MG63 (cell line): ENCODE data around the gene PRKCZ. TPM values are rescaled to one million over a fixed set of nuclear protein-coding genes. Genes with fewer than 3 reads are reported as not detected.

Experiments
- DNase-seq: peaks from one replicate; pipeline ENCODE4 v3.0.0-alpha.2; 2020
- H3K27me3 ChIP-seq: fragments of 250-450 bp; sonication (Bioruptor Pico); 2 replicates; pipeline ENCODE4 v1.5.1; 2020; ENCODE audit warnings: mild to moderate bottlenecking, moderate library complexity
- H3K36me3 ChIP-seq: fragments of 250-450 bp; sonication (Bioruptor Pico); 2 replicates; pipeline ENCODE4 v1.5.1; 2020; ENCODE audit warnings: mild to moderate bottlenecking, moderate library complexity
- H3K4me3 ChIP-seq: fragments of 250-450 bp; sonication (Bioruptor Pico); 2 replicates; pipeline ENCODE4 v1.5.1; 2020; ENCODE audit warnings: mild to moderate bottlenecking, moderate library complexity
- H3K9me3 ChIP-seq: fragments of 250-450 bp; sonication (Bioruptor Pico); 2 replicates; pipeline ENCODE4 v1.5.1; 2020; ENCODE audit warnings: mild to moderate bottlenecking, moderate library complexity
- total RNA-seq: library from RNA; depleted of rRNA; stranded (reverse); fragments of >200 nt; shearing (Covaris generic); gene quantifications from 2 replicates; pipeline ENCODE4 v1.2.3, GENCODE V29; 2014; ENCODE audit warnings: low replicate concordance

PRKCZ gene
- total RNA-seq, 1 experiment from 2014 or later: 5.3 TPM

DNA sequence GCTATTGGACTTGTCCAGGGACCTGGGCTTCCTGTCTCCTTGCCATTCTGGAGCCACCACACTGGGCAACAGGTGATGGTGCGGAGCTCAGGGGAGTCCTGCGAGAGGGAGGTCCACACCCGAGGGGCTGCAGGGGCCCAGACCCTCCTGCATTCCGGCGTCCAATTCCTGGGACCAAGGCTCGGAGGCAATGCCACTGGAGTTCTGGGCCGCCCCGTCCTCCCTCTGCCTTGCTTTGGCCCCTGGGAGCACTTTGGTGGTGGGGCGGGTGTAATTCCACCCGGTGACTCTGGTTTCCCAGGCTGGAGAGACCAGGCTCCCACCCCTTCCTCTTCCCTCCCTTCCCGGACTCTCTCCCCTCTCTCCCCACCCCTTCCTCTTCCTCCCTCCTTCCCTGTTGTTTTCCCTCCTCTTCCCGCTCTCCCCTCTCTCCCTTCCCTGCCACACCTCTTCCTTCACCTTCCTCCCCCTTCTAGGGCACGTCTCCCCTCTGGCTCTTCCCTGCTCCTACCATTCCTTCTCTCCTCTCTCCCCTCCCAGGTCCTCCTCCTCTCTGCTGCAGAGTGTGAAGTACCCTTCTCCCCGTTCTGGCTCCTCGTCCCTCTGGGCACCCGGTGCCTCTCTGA is 2.0 kb downstream of the PRKCZ start:
- H3K27me3 ChIP-seq: peaks cover 10% of the 10 kb centered on the region
- no peaks in the 10 kb centered on the region for H3K9me3 ChIP-seq
- no peaks in the 10 kb centered on the region for H3K36me3 ChIP-seq
- H3K4me3 ChIP-seq: no peak overlapping the region
- no peak for DNase-seq

DNA sequence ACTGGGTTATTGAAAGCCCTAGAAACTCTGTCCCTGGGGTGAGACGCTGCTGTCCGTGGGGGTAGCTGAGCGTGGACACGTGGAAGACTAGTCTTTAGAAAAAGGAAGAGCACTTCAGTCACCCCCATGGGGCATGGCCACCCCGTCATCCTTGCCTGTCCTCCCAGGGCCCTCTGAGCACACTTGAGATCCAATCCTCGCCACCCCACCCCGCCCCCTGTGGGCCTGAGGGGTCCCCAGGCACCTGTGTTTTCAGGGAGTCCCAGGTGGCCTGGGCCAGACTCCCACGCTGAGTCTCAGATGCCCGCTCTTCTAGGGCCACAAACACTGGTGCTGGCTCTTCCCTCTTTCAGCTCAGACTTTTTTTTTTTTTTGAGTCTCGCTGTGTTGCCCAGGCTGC is 2.5 kb downstream of the PRKCZ start:
- Histone ChIP-seq H3K4me3 (no peak overlapping the region), H3K36me3 (no peaks in the 10 kb centered on the region), H3K9me3 (no peaks in the 10 kb centered on the region), H3K27me3 (peaks cover 10% of the 10 kb centered on the region)
- no peak for DNase-seq

DNA sequence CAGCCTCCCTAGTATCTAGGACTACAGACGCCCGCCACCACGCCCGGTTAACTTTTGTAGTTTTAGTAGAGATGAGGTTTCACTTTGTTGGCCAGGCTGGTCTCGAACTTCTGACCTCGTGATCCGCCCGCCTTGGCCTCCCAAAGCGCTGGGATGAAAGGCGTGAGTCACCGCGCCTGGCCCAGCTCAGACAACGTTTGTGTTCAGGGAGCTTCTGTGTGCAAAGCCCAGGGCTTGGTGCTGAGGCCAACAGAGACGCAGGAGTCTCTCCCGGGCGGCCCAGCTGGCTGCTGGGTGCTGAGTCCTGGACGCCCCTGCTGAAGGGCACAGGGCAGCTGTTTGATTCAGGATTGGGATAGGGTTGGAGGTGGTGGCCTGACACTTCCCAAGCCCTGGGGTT is 3.0 kb downstream of the PRKCZ start:
- DNase-seq: no peak
- Histone ChIP-seq H3K4me3 (no peak overlapping the region), H3K36me3 (no peaks in the 10 kb centered on the region), H3K27me3 (peaks cover 10% of the 10 kb centered on the region), H3K9me3 (no peaks in the 10 kb centered on the region)

DNA sequence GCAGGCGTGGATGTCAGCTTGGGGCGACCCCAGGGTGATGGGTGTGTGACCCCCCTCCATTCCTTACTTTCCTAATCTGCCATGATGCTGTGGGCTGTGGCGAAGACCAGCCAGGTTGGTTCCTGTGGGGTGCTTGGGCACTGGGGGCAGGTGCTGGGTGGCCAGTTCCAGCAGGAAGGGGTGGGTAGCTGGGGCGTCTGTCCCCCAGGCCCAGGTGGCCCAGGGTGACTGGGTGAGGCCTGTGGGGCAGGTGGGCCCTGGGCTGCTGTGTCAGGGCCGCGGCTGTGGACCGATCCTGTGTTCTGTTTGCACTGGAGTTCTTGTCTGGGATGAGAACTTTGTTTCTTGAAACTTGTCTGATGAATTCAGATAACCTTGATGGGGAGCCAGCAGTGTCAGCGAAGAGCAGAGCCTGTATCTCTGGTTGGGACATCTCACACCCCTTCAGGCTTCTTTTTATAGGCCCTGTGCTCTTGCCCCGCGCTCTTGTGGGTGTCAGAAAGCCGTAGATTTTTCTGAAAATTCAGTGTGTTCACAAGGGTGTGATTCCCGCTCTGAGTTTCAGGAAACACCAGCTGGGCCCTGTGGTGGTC is 3.7 kb downstream of the PRKCZ start:
- no peak for DNase-seq
- Histone ChIP-seq H3K36me3 (no peaks in the 10 kb centered on the region), H3K27me3 (peaks cover 10% of the 10 kb centered on the region), H3K4me3 (no peak overlapping the region), H3K9me3 (no peaks in the 10 kb centered on the region)

DNA sequence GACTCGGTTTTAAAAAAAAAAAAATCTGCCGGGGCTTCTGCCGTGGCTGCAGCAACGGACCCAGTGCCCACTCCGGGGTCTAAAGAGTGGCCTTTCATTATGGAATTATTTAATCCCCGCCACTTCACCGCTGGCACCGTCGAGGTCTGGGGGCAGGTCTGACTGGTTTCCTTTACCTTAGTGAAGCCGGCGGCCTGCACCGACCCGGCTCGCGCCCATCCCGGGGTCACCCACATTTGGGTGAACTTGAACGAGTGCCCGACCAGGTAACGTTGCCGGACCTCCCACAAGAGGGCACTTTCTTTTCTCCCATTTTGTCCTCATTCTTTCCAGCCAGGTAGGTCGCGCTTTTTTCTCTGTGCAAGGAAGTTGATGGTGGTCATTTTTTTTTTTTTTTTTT is 4.3 kb downstream of the PRKCZ start:
- Histone ChIP-seq H3K27me3 (peaks cover 8% of the 10 kb centered on the region), H3K36me3 (no peaks in the 10 kb centered on the region), H3K9me3 (no peaks in the 10 kb centered on the region), H3K4me3 (no peak overlapping the region)
- no peak for DNase-seq

DNA sequence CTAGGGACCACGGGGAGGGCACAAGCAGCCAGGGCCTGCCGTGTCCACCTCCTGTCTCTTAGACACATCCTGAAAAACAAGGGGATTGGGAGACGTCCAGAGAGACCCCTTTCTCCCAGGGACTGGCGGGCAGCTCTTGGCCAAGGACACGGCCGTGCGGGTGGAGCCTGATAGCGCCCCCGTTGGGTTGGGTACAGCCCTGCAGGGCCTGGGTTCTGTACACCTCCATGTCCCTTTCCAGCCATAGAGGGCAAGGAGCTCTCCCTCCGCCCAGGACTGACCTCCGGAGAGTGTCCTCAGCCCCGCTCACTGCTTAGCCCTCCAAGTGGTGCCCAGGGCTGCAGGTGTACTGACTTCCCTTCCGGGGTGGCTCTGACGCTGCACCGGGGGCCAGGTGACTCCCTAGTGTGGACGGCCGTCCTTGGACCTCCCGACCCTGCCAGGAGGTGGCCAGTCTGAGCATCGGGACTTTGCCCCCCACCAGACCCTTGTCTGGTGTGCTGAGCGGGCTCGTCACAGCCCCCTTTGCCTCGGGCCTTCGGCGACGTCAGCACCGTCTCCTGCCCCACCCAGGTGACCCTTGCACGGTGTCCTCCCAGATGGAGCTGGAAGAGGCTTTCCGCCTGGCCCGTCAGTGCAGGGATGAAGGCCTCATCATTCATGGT is 5.8 kb downstream of the PRKCZ start:
- Histone ChIP-seq H3K9me3 (no peaks in the 10 kb centered on the region), H3K27me3 (peaks cover under 1% of the 10 kb centered on the region), H3K4me3 (no peak overlapping the region), H3K36me3 (no peaks in the 10 kb centered on the region)
- no peak for DNase-seq

DNA sequence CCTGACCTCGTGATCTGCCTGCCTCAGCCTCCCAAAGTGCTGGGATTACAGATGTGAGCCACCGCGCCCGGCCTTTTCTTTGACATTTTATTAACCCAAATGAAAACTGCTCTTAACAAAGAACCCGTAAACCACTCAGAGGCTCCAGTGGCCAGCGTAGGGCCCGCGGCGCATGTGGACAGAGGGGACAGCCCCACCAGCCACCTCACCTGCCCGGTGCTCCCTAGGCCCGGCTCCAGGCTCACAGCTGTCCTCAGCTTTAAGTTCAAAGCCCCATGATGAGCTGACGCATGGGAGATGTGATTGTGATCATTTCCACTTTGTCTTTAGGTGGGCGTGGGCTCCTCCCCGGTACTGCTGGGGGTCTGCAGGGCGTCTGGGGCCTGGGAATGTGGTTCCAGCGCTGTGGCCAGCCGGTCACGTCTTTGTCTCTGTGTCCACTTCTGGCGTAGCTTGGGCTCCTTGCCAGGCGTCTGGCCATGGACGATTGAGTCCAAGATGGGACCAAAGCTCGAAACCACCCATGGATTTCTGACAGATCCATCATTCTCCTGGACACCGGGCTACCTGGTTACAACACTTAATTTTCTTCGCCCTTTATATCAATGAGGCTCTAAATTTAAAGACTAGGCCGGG is 6.9 kb downstream of the PRKCZ start:
- Histone ChIP-seq H3K9me3 (no peaks in the 10 kb centered on the region), H3K27me3 (no peaks in the 10 kb centered on the region), H3K4me3 (no peak overlapping the region), H3K36me3 (no peaks in the 10 kb centered on the region)
- DNase-seq: no peak

DNA sequence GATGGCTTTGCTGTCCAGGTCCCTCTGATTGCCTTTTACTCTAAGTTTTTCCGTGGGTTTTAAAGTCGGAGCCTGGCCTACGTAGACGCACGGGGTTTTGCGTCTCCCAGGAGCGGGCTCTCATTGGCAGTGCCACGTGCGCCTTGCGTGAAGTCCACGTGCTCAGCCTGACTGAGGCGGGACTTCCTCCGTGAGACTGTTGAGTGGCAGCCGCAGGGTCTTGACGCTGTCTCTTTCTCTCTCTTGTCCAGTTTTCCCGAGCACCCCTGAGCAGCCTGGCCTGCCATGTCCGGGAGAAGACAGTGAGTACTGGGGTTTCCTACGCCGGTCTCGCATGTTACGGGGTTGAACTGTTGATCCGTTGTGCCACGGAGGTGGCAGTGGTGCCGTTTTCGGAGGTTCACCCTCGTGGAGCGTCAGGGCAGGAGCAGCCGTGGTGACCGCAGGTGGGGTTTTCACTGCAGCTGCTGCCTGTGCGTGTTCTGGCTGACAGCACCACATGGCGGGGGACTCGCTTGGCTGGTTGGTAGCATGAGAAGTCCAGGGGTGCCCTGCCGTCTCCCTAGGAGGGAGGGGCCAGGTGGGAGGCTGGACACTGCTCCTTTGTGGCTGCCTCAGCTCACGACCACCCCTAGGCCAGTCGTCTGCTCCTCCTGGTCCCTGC is 9.2 kb downstream of the PRKCZ start:
- no peak for DNase-seq
- Histone ChIP-seq H3K27me3 (peaks cover 2% of the 10 kb centered on the region; the same call in 1 of the 2 replicates), H3K4me3 (no peak overlapping the region), H3K9me3 (peaks cover 3% of the 10 kb centered on the region), H3K36me3 (no peaks in the 10 kb centered on the region)

DNA sequence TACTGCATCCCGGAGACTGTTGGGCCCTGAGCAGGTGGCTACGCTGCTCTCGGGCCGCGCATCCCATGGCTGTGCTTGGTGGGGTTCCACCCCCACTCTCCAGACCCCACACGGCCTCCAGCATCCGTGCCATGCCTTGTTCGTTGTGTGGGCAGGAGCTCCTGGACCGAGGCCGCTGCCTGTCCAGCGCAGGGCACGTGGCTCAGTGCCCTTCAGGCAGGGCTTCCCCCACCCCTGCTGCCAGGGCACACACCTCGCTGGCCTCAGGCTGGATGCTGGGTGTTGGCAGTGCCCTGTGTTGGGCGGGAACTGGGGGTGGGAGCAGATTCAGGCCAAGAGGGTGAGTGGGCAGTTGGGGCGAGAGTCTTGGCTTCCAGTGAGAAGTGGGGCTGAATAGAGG is 9.9 kb downstream of the PRKCZ start:
- Histone ChIP-seq H3K9me3 (peaks cover 10% of the 10 kb centered on the region), H3K4me3 (no peak overlapping the region)

DNA sequence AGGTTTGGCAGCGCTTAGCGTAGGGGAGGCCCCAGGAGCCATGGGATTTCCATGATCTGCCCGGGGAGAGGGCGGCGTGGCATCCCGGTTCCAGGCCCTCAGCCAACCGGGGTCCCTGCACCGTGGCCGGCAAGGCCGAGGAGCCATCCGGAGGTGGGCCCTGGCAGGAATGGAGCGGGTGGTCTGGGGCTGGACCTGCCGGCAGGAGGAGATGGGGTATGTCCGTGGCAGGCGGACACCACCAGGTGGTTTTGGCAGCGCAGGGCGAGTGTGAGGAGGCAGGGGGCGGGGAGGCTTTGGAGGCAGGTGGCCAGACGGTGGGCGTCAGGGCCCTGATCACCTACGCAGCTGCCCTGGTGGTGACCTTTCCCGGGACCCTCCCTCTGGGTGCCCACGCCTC is 10.3 kb downstream of the PRKCZ start:
- no peak overlapping the region for H3K4me3 ChIP-seq
- peaks cover 11% of the 10 kb centered on the region for H3K9me3 ChIP-seq
- no peaks in the 10 kb centered on the region for H3K36me3 ChIP-seq
- DNase-seq: no peak
- H3K27me3 ChIP-seq: peaks cover 4% of the 10 kb centered on the region; the same call in 1 of the 2 replicates

More for the DNA sequence above, 9.9 kb downstream of the PRKCZ start:
- no peak for DNase-seq
- Histone ChIP-seq H3K27me3 (peaks cover 4% of the 10 kb centered on the region; the same call in 1 of the 2 replicates), H3K36me3 (no peaks in the 10 kb centered on the region)

DNA sequence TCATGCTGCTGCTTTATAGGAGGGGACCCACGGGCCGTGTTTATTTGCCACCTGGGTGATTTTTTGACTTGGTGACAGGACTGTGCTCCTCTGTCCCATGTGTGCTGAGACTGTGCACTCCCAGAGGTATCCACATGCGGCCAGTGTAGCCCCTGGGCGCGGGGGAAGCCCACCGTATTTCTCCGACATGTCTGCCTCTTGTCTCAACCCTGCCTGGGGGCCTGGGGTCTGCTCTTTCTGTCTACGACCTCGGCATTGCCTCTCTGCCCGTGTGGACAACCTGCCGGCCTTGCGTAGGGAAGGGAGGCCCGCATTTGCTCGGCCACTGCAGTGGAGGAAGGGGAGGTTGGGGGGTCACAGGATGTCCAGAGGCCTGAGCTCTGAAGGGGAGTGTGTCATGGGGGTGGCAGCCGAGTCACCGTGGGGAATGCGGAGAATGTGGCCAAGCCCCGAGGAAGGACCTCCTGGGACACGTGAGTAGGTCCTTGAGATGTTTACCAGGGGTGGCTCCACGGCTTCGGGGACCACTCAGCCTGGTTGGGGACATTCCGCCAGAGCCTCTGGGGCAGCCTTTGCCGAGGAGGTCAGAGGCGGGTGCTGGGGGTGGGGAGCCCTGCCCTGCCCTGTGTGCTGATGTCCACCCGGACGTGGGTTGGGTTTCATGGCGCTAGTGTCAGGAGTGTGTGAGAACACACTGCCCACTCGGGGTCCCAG is 11.0 kb downstream of the PRKCZ start:
- Histone ChIP-seq H3K9me3 (peaks cover 16% of the 10 kb centered on the region), H3K4me3 (no peak overlapping the region), H3K36me3 (no peaks in the 10 kb centered on the region), H3K27me3 (peaks cover 10% of the 10 kb centered on the region; the same call in 1 of the 2 replicates)
- DNase-seq: no peak

DNA sequence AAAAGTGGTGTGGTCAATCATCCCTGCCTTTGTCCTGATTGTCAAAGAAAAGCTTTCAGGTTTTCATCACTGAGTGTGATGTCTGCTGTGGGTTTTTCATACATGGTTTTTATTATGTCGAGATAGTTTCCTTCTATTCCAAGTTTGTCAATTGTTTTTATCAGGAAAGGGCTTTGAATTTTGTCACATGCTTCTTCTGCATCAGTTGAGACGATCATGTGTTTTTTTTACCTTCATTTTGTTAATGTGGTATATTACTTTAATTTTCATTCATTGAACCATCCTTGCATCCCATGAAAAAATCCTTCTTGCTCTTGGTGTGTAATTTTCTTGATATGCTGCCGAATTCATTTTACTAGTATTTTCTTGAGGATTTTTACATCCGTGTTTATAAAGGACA is 15.5 kb downstream of the PRKCZ start:
- no peak for DNase-seq
- Histone ChIP-seq H3K4me3 (no peak overlapping the region), H3K27me3 (peaks cover 10% of the 10 kb centered on the region; the same call in 1 of the 2 replicates), H3K36me3 (no peaks in the 10 kb centered on the region), H3K9me3 (peaks cover 16% of the 10 kb centered on the region)

DNA sequence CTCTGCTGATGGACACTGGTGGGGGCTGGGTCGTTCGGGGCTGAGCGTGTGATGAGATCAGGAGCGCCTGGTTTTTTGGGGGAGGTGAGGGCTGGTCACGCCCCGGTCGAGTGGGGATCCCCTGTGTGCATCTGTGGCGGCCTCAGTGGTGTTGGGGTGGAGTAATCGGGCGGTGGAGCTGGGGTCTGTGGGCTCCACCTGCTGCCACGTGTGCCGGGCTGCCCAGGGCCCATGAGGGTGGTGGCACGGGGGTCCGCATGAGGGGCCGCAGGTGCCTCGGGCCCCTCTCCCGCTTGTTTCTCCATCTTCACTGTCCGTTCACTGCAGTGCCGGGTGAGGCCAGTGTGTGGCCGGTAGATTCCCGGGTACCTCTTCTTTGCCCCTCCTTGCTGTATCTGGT is 17.2 kb downstream of the PRKCZ start:
- no peak for DNase-seq
- H3K27me3 ChIP-seq: peaks cover 10% of the 10 kb centered on the region; the same call in 1 of the 2 replicates
- H3K4me3 ChIP-seq: no peak overlapping the region
- H3K36me3 ChIP-seq: no peaks in the 10 kb centered on the region
- peaks cover 16% of the 10 kb centered on the region for H3K9me3 ChIP-seq

DNA sequence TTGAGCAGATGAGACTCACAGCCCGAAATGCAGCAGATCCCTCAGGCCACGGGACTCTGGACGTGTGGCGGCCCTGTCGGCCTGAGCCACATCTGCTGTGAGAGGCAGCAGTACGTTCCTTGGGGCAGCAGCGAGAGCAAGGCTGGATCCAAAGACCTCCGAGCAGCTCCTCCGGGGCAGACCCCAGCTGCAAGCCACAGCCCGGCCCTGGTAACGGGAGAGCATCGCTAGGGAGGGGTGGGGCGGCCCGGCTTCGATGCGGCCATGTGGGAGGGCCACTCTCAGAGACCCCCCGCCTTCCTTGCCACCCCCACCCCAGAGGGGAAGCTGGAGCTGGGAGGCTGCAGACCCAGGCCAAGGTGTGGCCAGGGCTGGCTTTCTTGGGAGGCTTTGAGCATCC is 17.8 kb downstream of the PRKCZ start:
- DNase-seq: no peak
- Histone ChIP-seq H3K27me3 (peaks cover 10% of the 10 kb centered on the region; the same call in 1 of the 2 replicates), H3K36me3 (no peaks in the 10 kb centered on the region)

DNA sequence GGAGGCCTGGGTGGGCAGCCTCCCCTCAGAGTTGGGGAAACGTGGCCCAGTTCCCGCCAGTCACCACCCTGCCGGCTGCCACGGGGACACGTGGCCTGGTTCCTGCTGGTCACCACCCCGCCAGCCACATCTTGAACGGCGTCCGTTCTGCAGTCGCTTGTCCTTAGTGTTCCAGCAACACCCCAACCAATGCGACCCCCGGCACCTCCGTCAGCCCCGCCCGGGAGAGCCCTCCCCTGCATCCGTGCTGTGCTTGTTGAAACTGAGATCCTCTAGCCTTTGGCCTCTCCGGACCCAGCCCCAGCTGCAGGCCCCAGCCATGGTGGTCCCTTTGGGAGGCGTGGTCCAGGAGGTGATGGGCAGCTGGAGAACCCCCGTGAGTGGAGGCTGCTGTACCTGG is 18.7 kb downstream of the PRKCZ start:
- H3K9me3 ChIP-seq: peaks cover 16% of the 10 kb centered on the region
- no peaks in the 10 kb centered on the region for H3K36me3 ChIP-seq
- H3K27me3 ChIP-seq: peaks cover 13% of the 10 kb centered on the region; the same call in 1 of the 2 replicates
- DNase-seq: no peak
- H3K4me3 ChIP-seq: no peak overlapping the region

More for the DNA sequence above, 17.8 kb downstream of the PRKCZ start:
- no peak overlapping the region for H3K4me3 ChIP-seq
- H3K9me3 ChIP-seq: peaks cover 16% of the 10 kb centered on the region

DNA sequence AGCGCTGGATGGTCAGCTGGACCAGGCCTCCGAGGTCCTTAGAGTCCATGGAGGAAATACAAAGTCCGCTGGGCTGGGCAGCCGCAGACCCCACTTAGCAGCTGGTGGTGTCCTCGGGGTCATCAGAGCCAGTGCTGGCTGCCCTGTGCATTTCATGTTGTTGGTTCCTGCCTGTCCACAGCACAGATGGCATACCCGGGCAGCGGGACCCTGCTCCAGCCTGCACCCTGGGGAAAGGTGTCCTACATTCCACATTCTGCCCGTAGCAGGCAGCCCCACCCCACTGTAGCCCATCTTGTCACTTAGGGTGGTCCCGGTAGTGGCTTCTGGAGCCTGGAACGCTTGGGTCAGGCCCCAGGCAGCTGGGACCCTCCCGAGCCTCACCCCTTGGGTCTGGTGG is 19.8 kb downstream of the PRKCZ start:
- DNase-seq: no peak
- Histone ChIP-seq H3K27me3 (peaks cover 9% of the 10 kb centered on the region; the same call in 1 of the 2 replicates), H3K9me3 (peaks cover 6% of the 10 kb centered on the region), H3K36me3 (no peaks in the 10 kb centered on the region), H3K4me3 (no peak overlapping the region)
